Measurements from ENCODE around the gene BLTP2. TPM values are rescaled to one million over a fixed set of nuclear protein-coding genes. Genes with fewer than 3 reads are reported as not detected.

The BLTP2 gene
- total and polyA plus RNA-seq, 2 of the 13 experiments (the other 11 are each of a cell fraction or from before 2014, with no cell fraction given), result 66.7 to 80.9 TPM

- BruUV-seq (replicated peaks), result no TSS peak
- 97% methylated on average over 5 of the region's 5 CpGs for WGBS (ENCODE audit: low lambda C conversion rate)
- Histone ChIP-seq H3K4me2 (ENCODE audit: low read depth, low read length) (no peak overlapping the region), H3K27me3 (ENCODE audit: control insufficient read depth in 1 of 2, insufficient read depth in 2 of 2, low read length in 2 of 2) (no peaks in the 10 kb centered on the region), H3K4me3 (replicated peaks in 1 of 3; ENCODE audit: insufficient read depth in 1 of 3, low read depth in 2 of 3, low read length in 3 of 3) (no peak overlapping the region), H3K9me3 (ENCODE audit: low read length) (no peaks in the 10 kb centered on the region), H2AFZ (ENCODE audit: low read length) (no peak overlapping the region), H3K36me3 (replicated peaks in 1 of 2; ENCODE audit: control insufficient read depth in 1 of 2, insufficient read depth in 2 of 2, low read length in 2 of 2) (peaks cover 58 to 96% of the 10 kb centered on the region in 2 experiments), H3K4me1 (ENCODE audit: insufficient read depth, low read length) (0 out of 2 replicates have a peak, but pooled peaks cover 7% of the 10 kb centered on the region), H4K20me1 (ENCODE audit: insufficient read depth, low read length) (no peaks in the 10 kb centered on the region), H3K27ac (ENCODE audit: extremely low read length, insufficient read depth, low read length) (no peak overlapping the region), H3K9ac (ENCODE audit: insufficient read depth, low read depth, low read length) (no peak overlapping the region), H3K79me2 (ENCODE audit: insufficient read depth, low read length) (no peaks in the 10 kb centered on the region)
- ChIA-PET CTCF (ENCODE audit: low intra/inter-chr PET ratio, low total read pairs) (interaction anchor here (1.2 kb wide), 1 partner anchor 35 kb away, joined by 4 read pairs; the partner anchor contains the start of gene RPL23A), POLR2A (no interaction called here)
- no peak for TF ChIP-seq ZNF234 (CRISPR knock-in tag; conservative IDR thresholded peaks at IDR 0.05)
- TF ChIP-seq PHF5A (CRISPR knock-in tag; IDR thresholded peaks at IDR 0.05; ENCODE audit: low read depth, unreplicated experiment), result no peak
- TF ChIP-seq SAFB2 (CRISPR knock-in tag; IDR thresholded peaks at IDR 0.05; ENCODE audit: borderline replicate concordance, low read depth), result no peak
- TF ChIP-seq SNAI1 (CRISPR knock-in tag; IDR thresholded peaks at IDR 0.05; ENCODE audit: borderline replicate concordance), result no peak
- no peak for TF ChIP-seq KAT8 (CRISPR knock-in tag; IDR thresholded peaks at IDR 0.05)
- TF ChIP-seq TFDP1 (CRISPR knock-in tag; IDR thresholded peaks at IDR 0.05; ENCODE audit: borderline replicate concordance), result no peak
- TF ChIP-seq HNF1A (IDR thresholded peaks at IDR 0.05; ENCODE audit: low read depth), result no peak
- TF ChIP-seq HNF1A (CRISPR knock-in tag; IDR thresholded peaks at IDR 0.05; ENCODE audit: borderline replicate concordance), result no peak
- TF ChIP-seq CCAR2 (optimal IDR thresholded peaks at IDR 0.05; ENCODE audit: low read depth, low read length), result no peak
- ATAC-seq (no peak), DNase-seq (ENCODE audit: low spot score) (no peak), FAIRE-seq (no peak)
- in situ Hi-C loops (cut with HindIII; ENCODE audit: extremely low pct_ligation_motif_present, low pct_unique_long_range_greater_than_20kb) (no loop called here), intact Hi-C loops (cut with micrococcal nuclease; ENCODE audit: unreplicated experiment) (loop anchor here (2.0 kb wide), 2 partner anchors 41 to 65 kb away; partner anchors contain the start of gene TLCD1)
Measured at GRCh38 chr17:28685366-28685765, 40.4 kb upstream of the BLTP2 start.
